ENCODE data around the gene SOX18. TPM values are rescaled to one million over a fixed set of nuclear protein-coding genes. Genes with fewer than 3 reads are reported as not detected.

Gene SOX18
- total RNA-seq, 4 donors from 2014 or later = 6.7 to 116 (median 19.1) TPM

GRCh38 chr20:64035066-64035932 lies 14.1 kb downstream of the SOX18 start:
- H3K36me3 ChIP-seq = no peaks in the 10 kb centered on the region
- H3K9me3 ChIP-seq = no peaks in the 10 kb centered on the region
- no peak overlapping the region for H3K27ac ChIP-seq
- intact Hi-C loops (cut with DNase I; ENCODE audit: low total_unique reads) = no loop called here
- H3K27me3 ChIP-seq = peaks cover 0 to 21% of the 10 kb centered on the region in 2 donors
- DNase-seq = no peak
- H3K4me1 ChIP-seq = peaks cover 0 to 16% of the 10 kb centered on the region in 2 donors
- TF ChIP-seq CTCF (IDR thresholded peaks at IDR 0.05) = no peak
- TF ChIP-seq POLR2A (IDR thresholded peaks at IDR 0.05) = no peak
- no peak overlapping the region for H3K4me3 ChIP-seq

GRCh38 chr20:64033981-64034493 lies 15.4 kb downstream of the SOX18 start:
- TF ChIP-seq CTCF (IDR thresholded peaks at IDR 0.05) (no peak), POLR2A (IDR thresholded peaks at IDR 0.05) (no peak)
- Histone ChIP-seq H3K36me3 (no peaks in the 10 kb centered on the region), H3K27me3 (peaks cover 0 to 12% of the 10 kb centered on the region in 2 donors), H3K9me3 (no peaks in the 10 kb centered on the region), H3K4me1 (peaks cover 0 to 13% of the 10 kb centered on the region in 2 donors), H3K4me3 (no peak overlapping the region), H3K27ac (no peak overlapping the region)
- DNase-seq = no peak
- intact Hi-C loops (cut with DNase I; ENCODE audit: low total_unique reads) = no loop called here

- no peak for DNase-seq
- Histone ChIP-seq H3K4me3 (no peak overlapping the region), H3K27me3 (peaks cover 0 to 10% of the 10 kb centered on the region in 2 donors), H3K27ac (no peak overlapping the region), H3K9me3 (no peaks in the 10 kb centered on the region), H3K36me3 (no peaks in the 10 kb centered on the region), H3K4me1 (peaks cover 0 to 3% of the 10 kb centered on the region in 2 donors)
- intact Hi-C loops (cut with DNase I; ENCODE audit: low total_unique reads) = no loop called here
- TF ChIP-seq POLR2A (IDR thresholded peaks at IDR 0.05) = no peak
- no peak for TF ChIP-seq CTCF (IDR thresholded peaks at IDR 0.05)
Measured at GRCh38 chr20:64032706-64033624, 16.5 kb downstream of the SOX18 start.

- Histone ChIP-seq H3K4me1 (no peaks in the 10 kb centered on the region), H3K4me3 (no peak overlapping the region), H3K36me3 (no peaks in the 10 kb centered on the region), H3K27me3 (no peaks in the 10 kb centered on the region), H3K27ac (no peak overlapping the region), H3K9me3 (no peaks in the 10 kb centered on the region)
- no peak for TF ChIP-seq POLR2A (IDR thresholded peaks at IDR 0.05)
- TF ChIP-seq CTCF (IDR thresholded peaks at IDR 0.05) = no peak
- intact Hi-C loops (cut with DNase I; ENCODE audit: low total_unique reads) = no loop called here
- DNase-seq = no peak
Measured at GRCh38 chr20:64031822-64032314, 17.6 kb downstream of the SOX18 start.

Measured in uterus (tissue), 4 donors.